ENCODE data around the gene LRRC17. TPM values are rescaled to one million over a fixed set of nuclear protein-coding genes. Genes with fewer than 3 reads are reported as not detected.

Gene LRRC17
- total and polyA plus RNA-seq, 9 of the 15 experiments (the other 6 are each of a cell fraction or from before 2014, with no cell fraction given) = 0.03 to 0.18 (median 0.12) TPM; not detected in 5

GRCh38 chr7:102981451-102981850 lies 68.7 kb downstream of the LRRC17 start (continued):
- TF ChIP-seq DMBX1 (CRISPR knock-in tag; IDR thresholded peaks at IDR 0.05; ENCODE audit: borderline replicate concordance) (no peak), L3MBTL2 (IDR thresholded peaks at IDR 0.05) (0 out of 2 replicates have a peak, but pooled peaks have one; percentile 16), LEF1 (IDR thresholded peaks at IDR 0.05) (no peak), MTA1 (IDR thresholded peaks at IDR 0.05; ENCODE audit: borderline replicate concordance) (no peak), FOXJ3 (CRISPR knock-in tag; IDR thresholded peaks at IDR 0.05) (no peak), MAFF (IDR thresholded peaks at IDR 0.05; ENCODE audit: low read length) (no peak), ZNF695 (CRISPR knock-in tag; IDR thresholded peaks at IDR 0.05) (no peak), TEAD4 (IDR thresholded peaks at IDR 0.05; ENCODE audit: low read length) (peak; percentile 40; the same call in 1 of the 2 replicates), TEAD4 (CRISPR knock-in tag; IDR thresholded peaks at IDR 0.05; ENCODE audit: borderline replicate concordance) (no peak), ZNF76 (CRISPR knock-in tag; IDR thresholded peaks at IDR 0.05; ENCODE audit: borderline replicate concordance) (no peak), NFE2L1 (tag; IDR thresholded peaks at IDR 0.05; ENCODE audit: borderline replicate concordance, low read depth) (no peak), POLR3G (IDR thresholded peaks at IDR 0.05; ENCODE audit: extremely low read depth, insufficient read length, insufficient replicate concordance) (no peak), LARP7 (IDR thresholded peaks at IDR 0.05) (no peak), BCOR (IDR thresholded peaks at IDR 0.05) (no peak), CREB3L1 (IDR thresholded peaks at IDR 0.05; ENCODE audit: borderline replicate concordance, low read depth) (no peak), MGA (IDR thresholded peaks at IDR 0.05) (peak; percentile 28; the same call in 1 of the 2 replicates), PURB (CRISPR knock-in tag; IDR thresholded peaks at IDR 0.05; ENCODE audit: low read depth) (no peak), PHB2 (IDR thresholded peaks at IDR 0.05; ENCODE audit: low read depth) (no peak), PML (IDR thresholded peaks at IDR 0.05; ENCODE audit: low read length) (peak; percentile 32; the same call in 1 of the 2 replicates)
